MM.1S (cell line): ENCODE data around the gene CDON.

Experiments used
- DNase-seq: peaks from one replicate; pipeline ENCODE4 v3.0.0-alpha.2; 2015
- H2AFZ ChIP-seq: fragments of 300-600 bp; sonication (generic); 2 replicates; pipeline ENCODE4 v1.6.0; 2016; ENCODE audit warnings: antibody characterized with exemption, low read length
- H3F3A ChIP-seq: fragments of 300-600 bp; sonication (generic); 2 replicates; pipeline ENCODE4 v1.6.1; 2016; ENCODE audit warnings: mild to moderate bottlenecking, antibody characterized with exemption, low read length, moderate library complexity, mixed read lengths; ENCODE audit not compliant: insufficient read depth
- H3K27ac ChIP-seq: fragments of 300-600 bp; sonication (generic); 2 replicates; pipeline ENCODE4 v1.5.1; 2016; ENCODE audit warnings: mild to moderate bottlenecking, low read length
- H3K27me3 ChIP-seq: fragments of 300-600 bp; sonication (generic); replicated peaks from 2 replicates; pipeline ENCODE4 v1.6.0; 2016; ENCODE audit warnings: low read length; ENCODE audit not compliant: insufficient read depth
- H3K36me3 ChIP-seq: fragments of 300-600 bp; sonication (generic); replicated peaks from 2 replicates; pipeline ENCODE4 v1.6.1; 2016; ENCODE audit warnings: mild to moderate bottlenecking, low read length, mixed read lengths; ENCODE audit not compliant: insufficient read depth
- H3K4me1 ChIP-seq: fragments of 300-600 bp; sonication (generic); 2 replicates; pipeline ENCODE4 v1.6.1; 2016; ENCODE audit warnings: low read length, mixed read lengths
- H3K4me2 ChIP-seq: fragments of 300-600 bp; sonication (generic); 2 replicates; pipeline ENCODE4 v1.6.0; 2016; ENCODE audit warnings: low read depth, low read length
- H3K4me3 ChIP-seq: fragments of 300-600 bp; sonication (generic); 2 replicates; pipeline ENCODE4 v1.5.1; 2016; ENCODE audit warnings: low read length, mixed read lengths
- H3K79me2 ChIP-seq: fragments of 300-600 bp; sonication (generic); 2 replicates; pipeline ENCODE4 v1.6.1; 2016; ENCODE audit warnings: mixed run types, low read length, mixed read lengths
- H3K9ac ChIP-seq: fragments of 300-600 bp; sonication (generic); 2 replicates; pipeline ENCODE4 v1.6.1; 2016; ENCODE audit warnings: low read length, mixed read lengths
- H3K9me2 ChIP-seq: fragments of 300-600 bp; sonication (generic); replicated peaks from 2 replicates; pipeline ENCODE4 v1.6.1; 2016; ENCODE audit warnings: mild to moderate bottlenecking, low read length, mixed read lengths; ENCODE audit not compliant: insufficient read depth
- H3K9me3 ChIP-seq: fragments of 300-600 bp; sonication (generic); replicated peaks from 2 replicates; pipeline ENCODE4 v1.6.1; 2016; ENCODE audit warnings: mild to moderate bottlenecking, low read length, mixed read lengths; ENCODE audit not compliant: insufficient read depth
- H4K20me1 ChIP-seq: fragments of 300-600 bp; sonication (generic); 2 replicates; pipeline ENCODE4 v1.6.1; 2016; ENCODE audit warnings: mild to moderate bottlenecking, low read length, moderate library complexity, mixed read lengths; ENCODE audit not compliant: insufficient read depth
- EZH2 ChIP-seq: fragments of 300-600 bp; sonication (generic); optimal IDR thresholded peaks from 2 replicates; pipeline ENCODE3; 2017; ENCODE audit warnings: low read depth, mild to moderate bottlenecking, antibody characterized with exemption, low read length, mixed read lengths
- EZH2phosphoT487 ChIP-seq: fragments of 300-600 bp; sonication (generic); IDR thresholded peaks from 2 replicates; pipeline ENCODE4 v1.6.1; 2018; ENCODE audit warnings: antibody characterized with exemption, low read length
- TF ChIP-seq, protein P1 (sequence below): fragments of 300-600 bp; sonication (generic); IDR thresholded peaks from 2 replicates; pipeline ENCODE4 v1.5.1; 2016; ENCODE audit warnings: antibody characterized with exemption, low read length, mixed read lengths

The CDON gene

DNA sequence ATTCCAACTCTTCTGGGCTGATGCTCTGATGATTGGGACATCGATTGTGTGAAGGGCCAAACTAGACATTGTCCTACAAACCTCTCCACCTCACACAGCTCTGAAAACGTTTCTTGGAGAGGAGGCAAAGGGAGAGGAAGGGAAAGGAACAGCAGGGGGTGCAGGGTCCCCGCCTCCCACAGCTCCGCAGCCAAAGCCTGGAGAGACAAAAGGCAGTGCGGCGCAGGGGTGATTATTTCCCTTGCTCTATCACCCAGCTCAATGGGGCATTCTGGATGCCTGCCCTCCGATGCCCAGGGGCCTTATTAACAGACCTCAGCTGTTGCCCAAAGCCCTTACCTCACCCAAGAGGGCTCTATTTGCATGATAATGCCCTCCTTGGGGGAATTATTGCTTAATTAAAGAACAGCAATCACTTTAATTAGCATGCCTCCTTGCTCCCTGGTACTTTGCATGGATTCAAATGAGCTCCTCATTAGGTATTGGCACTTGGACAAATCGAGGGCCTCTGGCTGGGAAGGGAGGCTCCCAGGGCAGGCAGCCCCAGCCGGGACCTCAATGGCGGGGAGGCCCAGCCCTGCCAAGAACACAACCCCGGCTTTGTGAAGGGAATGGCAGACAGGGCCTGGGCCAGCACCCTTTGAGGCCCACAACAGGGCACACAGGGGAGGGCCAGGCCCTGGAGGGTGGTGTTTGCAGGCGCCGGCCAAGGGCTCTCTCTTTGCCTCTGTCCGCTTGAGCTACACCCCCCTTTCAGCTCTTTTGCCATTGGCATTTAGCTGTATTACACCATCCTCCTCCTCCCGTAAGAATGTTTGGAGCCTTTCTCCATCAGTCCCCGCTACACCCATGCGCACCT is 19.8 kb upstream of the CDON start:
- Histone ChIP-seq H4K20me1 (no peaks in the 10 kb centered on the region), H3K4me1 (peaks cover 14% of the 10 kb centered on the region), H3K36me3 (no peaks in the 10 kb centered on the region), H3K4me2 (no peak overlapping the region), H3K9me3 (no peaks in the 10 kb centered on the region), H2AFZ (no peak overlapping the region), H3K79me2 (no peaks in the 10 kb centered on the region), H3K9me2 (no peaks in the 10 kb centered on the region), H3F3A (0 out of 2 replicates have a peak, but pooled peaks cover 2% of the 10 kb centered on the region), H3K9ac (no peak overlapping the region), H3K27ac (no peak overlapping the region), H3K27me3 (no peaks in the 10 kb centered on the region), H3K4me3 (no peak overlapping the region)
- TF ChIP-seq EZH2 = no peak
- TF ChIP-seq, protein P1, sequence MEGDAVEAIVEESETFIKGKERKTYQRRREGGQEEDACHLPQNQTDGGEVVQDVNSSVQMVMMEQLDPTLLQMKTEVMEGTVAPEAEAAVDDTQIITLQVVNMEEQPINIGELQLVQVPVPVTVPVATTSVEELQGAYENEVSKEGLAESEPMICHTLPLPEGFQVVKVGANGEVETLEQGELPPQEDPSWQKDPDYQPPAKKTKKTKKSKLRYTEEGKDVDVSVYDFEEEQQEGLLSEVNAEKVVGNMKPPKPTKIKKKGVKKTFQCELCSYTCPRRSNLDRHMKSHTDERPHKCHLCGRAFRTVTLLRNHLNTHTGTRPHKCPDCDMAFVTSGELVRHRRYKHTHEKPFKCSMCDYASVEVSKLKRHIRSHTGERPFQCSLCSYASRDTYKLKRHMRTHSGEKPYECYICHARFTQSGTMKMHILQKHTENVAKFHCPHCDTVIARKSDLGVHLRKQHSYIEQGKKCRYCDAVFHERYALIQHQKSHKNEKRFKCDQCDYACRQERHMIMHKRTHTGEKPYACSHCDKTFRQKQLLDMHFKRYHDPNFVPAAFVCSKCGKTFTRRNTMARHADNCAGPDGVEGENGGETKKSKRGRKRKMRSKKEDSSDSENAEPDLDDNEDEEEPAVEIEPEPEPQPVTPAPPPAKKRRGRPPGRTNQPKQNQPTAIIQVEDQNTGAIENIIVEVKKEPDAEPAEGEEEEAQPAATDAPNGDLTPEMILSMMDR = no peak
- no peak for DNase-seq

DNA sequence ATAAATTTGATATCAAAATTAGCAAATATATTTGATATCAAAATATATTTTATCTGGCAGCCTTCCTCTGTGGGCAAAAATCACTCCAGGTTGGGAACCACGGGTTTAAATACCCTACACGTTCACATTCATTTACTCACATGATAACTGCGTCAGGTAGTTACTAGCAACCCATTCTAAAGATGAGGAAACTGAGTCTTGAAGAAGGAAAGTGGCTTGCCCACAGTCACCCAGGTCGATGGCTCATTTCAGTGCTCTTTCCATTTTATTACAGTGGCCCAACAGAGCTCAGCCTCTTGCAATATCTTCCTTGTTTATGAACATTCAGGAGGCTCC is 19.2 kb upstream of the CDON start:
- Histone ChIP-seq H3K4me3 (no peak overlapping the region), H3K36me3 (no peaks in the 10 kb centered on the region), H4K20me1 (no peaks in the 10 kb centered on the region), H3F3A (0 out of 2 replicates have a peak, but pooled peaks cover 2% of the 10 kb centered on the region), H3K9me2 (no peaks in the 10 kb centered on the region), H3K4me2 (no peak overlapping the region), H3K27ac (no peak overlapping the region), H2AFZ (no peak overlapping the region), H3K27me3 (no peaks in the 10 kb centered on the region), H3K4me1 (peaks cover 14% of the 10 kb centered on the region), H3K9me3 (no peaks in the 10 kb centered on the region), H3K79me2 (no peaks in the 10 kb centered on the region), H3K9ac (no peak overlapping the region)
- no peak for DNase-seq
- TF ChIP-seq EZH2phosphoT487 = no peak
- TF ChIP-seq, protein P1 = no peak
- TF ChIP-seq EZH2 = no peak

DNA sequence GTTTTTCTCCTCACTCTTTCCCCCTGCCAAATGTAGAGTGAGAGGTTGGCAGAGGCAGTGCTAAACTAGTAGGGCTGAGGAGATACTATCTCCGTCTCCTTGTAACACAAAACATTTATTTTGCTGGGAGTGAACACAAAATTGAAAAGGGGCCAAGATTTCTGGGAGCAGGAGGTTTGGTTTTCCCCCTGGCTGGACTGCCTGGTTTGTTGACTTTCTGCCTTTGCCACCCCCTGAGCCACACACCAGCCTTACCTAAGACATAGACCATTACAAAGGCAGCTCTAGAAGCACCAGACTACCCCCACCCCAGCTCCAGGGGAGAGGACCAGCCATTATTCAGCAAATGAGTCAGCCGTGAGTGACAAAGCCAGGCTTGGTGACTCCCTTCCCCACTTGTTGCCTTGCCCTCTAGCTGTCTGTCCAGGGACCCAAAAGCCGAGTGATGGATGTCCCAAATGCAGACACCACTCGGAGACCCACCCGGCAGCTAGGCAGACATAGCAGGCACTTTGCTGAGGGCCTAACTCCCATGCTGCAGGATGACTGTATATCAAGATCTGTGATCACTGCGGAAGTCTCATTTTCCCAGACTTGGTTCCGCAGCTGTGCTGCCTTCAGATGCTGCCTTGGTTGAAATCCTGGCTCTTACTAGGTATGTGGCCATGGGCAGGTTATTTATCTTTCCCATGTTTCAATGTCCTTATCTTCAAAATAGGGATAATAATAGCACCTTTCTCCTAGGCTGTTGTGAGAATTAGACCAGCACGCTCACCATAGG is 17.7 kb upstream of the CDON start:
- H3K79me2 ChIP-seq = no peaks in the 10 kb centered on the region
- 0 out of 2 replicates have a peak, but pooled peaks cover 2% of the 10 kb centered on the region for H3F3A ChIP-seq
- no peaks in the 10 kb centered on the region for H3K27me3 ChIP-seq
- no peak for TF ChIP-seq EZH2phosphoT487
- TF ChIP-seq, protein P1 = no peak
- no peak for TF ChIP-seq EZH2
- no peaks in the 10 kb centered on the region for H3K9me3 ChIP-seq
- no peaks in the 10 kb centered on the region for H3K9me2 ChIP-seq
- no peaks in the 10 kb centered on the region for H4K20me1 ChIP-seq
- H3K27ac ChIP-seq = no peak overlapping the region
- H3K4me2 ChIP-seq = no peak overlapping the region
- H3K9ac ChIP-seq = no peak overlapping the region
- DNase-seq = no peak
- peaks cover 14% of the 10 kb centered on the region for H3K4me1 ChIP-seq
- no peak overlapping the region for H3K4me3 ChIP-seq
- H3K36me3 ChIP-seq = no peaks in the 10 kb centered on the region
- no peak overlapping the region for H2AFZ ChIP-seq
